Transverse colon (tissue), 4 donors: ENCODE measurements around the gene C2orf68.

Experiments
- CTCF ChIP-seq, 5 experiments: fragments of 200-600 bp in 3 of 5; fragments of 450-650 bp in 2 of 5; sonication (generic) in 3 of 5; IDR thresholded peaks; 1 replicate in 2 of 5; 2 replicates in 3 of 5; pipeline ENCODE4 v1.5.1; 2016 to 2017; ENCODE audit warnings: antibody characterized with exemption in 5 of 5, inconsistent platforms in 3 of 5, mild to moderate bottlenecking in 2 of 5, moderate library complexity in 1 of 5
- POLR2A ChIP-seq: fragments of 450-650 bp; IDR thresholded peaks from one replicate; pipeline ENCODE4 v1.6.1; 2016; ENCODE audit warnings: antibody characterized with exemption, mild to moderate bottlenecking, moderate library complexity
- POLR2AphosphoS5 ChIP-seq, 3 donors: sonication (generic); formaldehyde crosslinking; IDR thresholded peaks; one replicate each; pipeline ENCODE4 v1.6.1; 2016; ENCODE audit warnings: antibody characterized with exemption in 3 of 3

- TF ChIP-seq POLR2AphosphoS5 (IDR thresholded peaks at IDR 0.05) (no peak), CTCF (IDR thresholded peaks at IDR 0.05) (no peak), POLR2A (no peak)
These were observed 10.7 kb downstream of the C2orf68 start for GRCh38 chr2:85600951-85601770.
